ENCODE results near the gene SEC24D. TPM values are rescaled to one million over a fixed set of nuclear protein-coding genes. Genes with fewer than 3 reads are reported as not detected.

SEC24D gene
- total and polyA plus RNA-seq, 11 donors: 3.1 to 36.4 (median 14.8) TPM

DNA sequence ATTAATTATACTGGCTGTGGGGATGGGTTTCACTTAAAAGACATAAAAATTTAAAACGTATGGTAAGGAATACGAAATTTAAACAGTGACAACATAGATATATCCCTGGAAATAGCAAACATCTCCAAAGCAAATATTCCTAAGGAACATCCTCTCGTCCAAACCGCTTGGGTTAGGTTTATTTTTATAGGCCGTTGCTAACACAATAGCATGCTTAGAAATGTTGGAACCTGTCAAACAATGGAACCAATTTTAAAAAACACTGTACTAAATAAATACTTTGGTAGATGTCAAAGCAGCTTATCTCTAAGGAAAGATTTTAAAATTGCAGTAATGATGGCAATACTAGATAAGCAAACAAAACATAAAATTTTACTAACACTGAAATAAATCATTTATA lies 45.4 kb downstream of the SEC24D start:
- ATAC-seq (no peak), DNase-seq (no peak)
- H3K27ac ChIP-seq: no peak overlapping the region
- no peaks in the 10 kb centered on the region for H3K9me3 ChIP-seq
- WGBS, 4 donors: 58 to 75% (median 64%) methylated on average over 5 of the region's 5 CpGs
- no peaks in the 10 kb centered on the region for H3K27me3 ChIP-seq
- TF ChIP-seq, protein P1, sequence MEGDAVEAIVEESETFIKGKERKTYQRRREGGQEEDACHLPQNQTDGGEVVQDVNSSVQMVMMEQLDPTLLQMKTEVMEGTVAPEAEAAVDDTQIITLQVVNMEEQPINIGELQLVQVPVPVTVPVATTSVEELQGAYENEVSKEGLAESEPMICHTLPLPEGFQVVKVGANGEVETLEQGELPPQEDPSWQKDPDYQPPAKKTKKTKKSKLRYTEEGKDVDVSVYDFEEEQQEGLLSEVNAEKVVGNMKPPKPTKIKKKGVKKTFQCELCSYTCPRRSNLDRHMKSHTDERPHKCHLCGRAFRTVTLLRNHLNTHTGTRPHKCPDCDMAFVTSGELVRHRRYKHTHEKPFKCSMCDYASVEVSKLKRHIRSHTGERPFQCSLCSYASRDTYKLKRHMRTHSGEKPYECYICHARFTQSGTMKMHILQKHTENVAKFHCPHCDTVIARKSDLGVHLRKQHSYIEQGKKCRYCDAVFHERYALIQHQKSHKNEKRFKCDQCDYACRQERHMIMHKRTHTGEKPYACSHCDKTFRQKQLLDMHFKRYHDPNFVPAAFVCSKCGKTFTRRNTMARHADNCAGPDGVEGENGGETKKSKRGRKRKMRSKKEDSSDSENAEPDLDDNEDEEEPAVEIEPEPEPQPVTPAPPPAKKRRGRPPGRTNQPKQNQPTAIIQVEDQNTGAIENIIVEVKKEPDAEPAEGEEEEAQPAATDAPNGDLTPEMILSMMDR (IDR thresholded peaks at IDR 0.05): no peak
- peaks cover 0 to 49% (median 17%) of the 10 kb centered on the region in 12 donors for H3K4me1 ChIP-seq
- H3K36me3 ChIP-seq: peaks cover 0 to 60% (median 17%) of the 10 kb centered on the region in 9 donors
- H3K4me3 ChIP-seq: no peak overlapping the region
- intact Hi-C loops (cut with DNase I): no loop called here

DNA sequence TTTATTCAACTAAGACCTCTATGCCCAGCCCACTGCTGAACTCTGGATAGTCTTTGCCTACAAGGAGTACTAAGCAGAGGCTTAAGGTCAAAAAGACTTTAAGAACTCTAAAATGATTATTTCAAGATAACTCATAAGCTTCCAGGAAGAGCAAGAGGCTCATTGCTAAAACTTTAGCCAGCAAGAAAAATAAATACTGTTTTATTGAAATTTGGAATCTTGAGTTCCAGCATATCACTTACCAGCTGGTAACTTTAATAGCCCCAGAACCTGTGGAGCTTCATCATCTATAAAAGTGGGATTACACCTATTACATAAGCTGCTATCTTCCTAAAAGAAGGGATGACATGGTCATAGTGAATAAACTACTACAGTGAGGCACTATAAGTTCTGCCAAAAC lies 47.0 kb downstream of the SEC24D start:
- H3K9me3 ChIP-seq: no peaks in the 10 kb centered on the region
- peaks cover 0 to 65% (median 17%) of the 10 kb centered on the region in 12 donors for H3K4me1 ChIP-seq
- H3K4me3 ChIP-seq: no peak overlapping the region
- no peak for DNase-seq
- ATAC-seq: peak in 1 of 4 donors; percentile 38
- peak overlapping the region in 6 of 12 donors; percentile 10 to 64 (median 29) for H3K27ac ChIP-seq
- intact Hi-C loops (cut with DNase I): loop anchor here in 1 of 10 donors (5.0 kb wide), 1 partner anchor 38 kb away; no protein-coding TSS in a partner anchor
- H3K36me3 ChIP-seq: peaks cover 0 to 44% (median 4%) of the 10 kb centered on the region in 9 donors
- H3K27me3 ChIP-seq: no peaks in the 10 kb centered on the region
- no peak for TF ChIP-seq POLR2A (IDR thresholded peaks at IDR 0.05)
- TF ChIP-seq, protein P1 (IDR thresholded peaks at IDR 0.05): no peak

DNA sequence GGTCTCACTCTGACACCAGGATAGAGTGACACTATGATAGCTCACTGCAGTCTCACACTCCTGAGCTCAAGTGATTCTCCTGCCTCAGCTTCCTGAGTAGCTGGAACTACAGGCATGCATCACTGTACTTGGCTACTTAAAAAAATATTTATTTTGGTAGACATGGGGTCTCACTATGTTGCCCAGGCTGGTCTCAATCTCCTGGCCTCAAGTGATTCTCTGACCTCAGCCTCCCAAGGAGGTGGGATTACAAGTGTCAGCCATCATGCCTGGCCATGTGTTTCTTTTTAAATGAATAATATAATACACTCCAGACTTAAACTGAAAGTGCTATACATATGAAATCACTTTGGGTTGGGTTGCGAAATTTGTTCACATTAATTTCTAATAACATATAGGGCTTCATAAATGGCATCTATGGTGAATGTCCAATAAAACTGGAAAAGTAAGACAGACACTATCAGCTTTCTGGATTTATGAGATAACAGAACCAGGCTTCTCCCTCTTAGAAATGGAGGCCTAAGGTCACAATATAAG lies 48.0 kb downstream of the SEC24D start:
- Histone ChIP-seq H3K27ac (peak overlapping the region in 3 of 12 donors; percentile 5 to 64 (median 12)), H3K4me3 (no peak overlapping the region), H3K27me3 (no peaks in the 10 kb centered on the region), H3K4me1 (peaks cover 0 to 65% (median 17%) of the 10 kb centered on the region in 12 donors), H3K9me3 (no peaks in the 10 kb centered on the region), H3K36me3 (peaks cover 0 to 50% (median 9%) of the 10 kb centered on the region in 9 donors)
- 99 to 100% (median 100%) methylated on average over 1 of the region's 1 CpG for WGBS, 4 donors
- intact Hi-C loops (cut with DNase I): loop anchor here in 1 of 10 donors (5.0 kb wide), 1 partner anchor 39 kb away; no protein-coding TSS in a partner anchor
- TF ChIP-seq POLR2A (IDR thresholded peaks at IDR 0.05): no peak
- TF ChIP-seq, protein P1 (IDR thresholded peaks at IDR 0.05): no peak
- DNase-seq (no peak), ATAC-seq (no peak)

DNA sequence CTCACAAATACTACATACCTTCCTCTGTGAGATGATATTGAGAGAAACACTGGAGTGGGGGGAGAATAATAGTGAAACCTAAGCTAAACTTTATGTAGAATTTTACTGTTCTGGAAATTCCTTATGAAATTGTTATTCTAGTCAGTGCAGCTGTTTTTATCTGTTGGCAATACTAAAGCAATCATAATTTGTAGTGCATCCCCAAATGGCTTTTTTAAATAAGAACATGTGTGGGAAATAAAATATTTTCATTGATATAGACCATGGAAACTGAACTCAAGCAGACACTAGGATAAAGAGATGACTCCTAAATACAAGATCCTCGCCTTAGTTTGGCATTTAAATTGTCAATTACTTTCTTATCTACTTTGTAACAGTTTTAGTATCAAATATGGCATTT lies 51.1 kb downstream of the SEC24D start:
- TF ChIP-seq, protein P1 (IDR thresholded peaks at IDR 0.05): no peak
- no peak for TF ChIP-seq POLR2A (IDR thresholded peaks at IDR 0.05)
- peaks cover 0 to 55% (median 14%) of the 10 kb centered on the region in 12 donors for H3K4me1 ChIP-seq
- 72 to 90% (median 76%) methylated on average over 1 of the region's 1 CpG for WGBS, 4 donors
- H3K27ac ChIP-seq: peak overlapping the region in 1 of 12 donors; percentile 13
- no peaks in the 10 kb centered on the region for H3K9me3 ChIP-seq
- intact Hi-C loops (cut with DNase I): loop anchor here in 1 of 10 donors (5.0 kb wide), 1 partner anchor 43 kb away; no protein-coding TSS in a partner anchor
- peaks cover 0 to 46% (median 18%) of the 10 kb centered on the region in 9 donors for H3K36me3 ChIP-seq
- peak in 1 of 4 donors; percentile 20 for ATAC-seq
- H3K4me3 ChIP-seq: no peak overlapping the region
- no peak for DNase-seq
- H3K27me3 ChIP-seq: no peaks in the 10 kb centered on the region

All from heart left ventricle (tissue), 16 donors.